ENCODE results near the gene USP32.

DNA sequence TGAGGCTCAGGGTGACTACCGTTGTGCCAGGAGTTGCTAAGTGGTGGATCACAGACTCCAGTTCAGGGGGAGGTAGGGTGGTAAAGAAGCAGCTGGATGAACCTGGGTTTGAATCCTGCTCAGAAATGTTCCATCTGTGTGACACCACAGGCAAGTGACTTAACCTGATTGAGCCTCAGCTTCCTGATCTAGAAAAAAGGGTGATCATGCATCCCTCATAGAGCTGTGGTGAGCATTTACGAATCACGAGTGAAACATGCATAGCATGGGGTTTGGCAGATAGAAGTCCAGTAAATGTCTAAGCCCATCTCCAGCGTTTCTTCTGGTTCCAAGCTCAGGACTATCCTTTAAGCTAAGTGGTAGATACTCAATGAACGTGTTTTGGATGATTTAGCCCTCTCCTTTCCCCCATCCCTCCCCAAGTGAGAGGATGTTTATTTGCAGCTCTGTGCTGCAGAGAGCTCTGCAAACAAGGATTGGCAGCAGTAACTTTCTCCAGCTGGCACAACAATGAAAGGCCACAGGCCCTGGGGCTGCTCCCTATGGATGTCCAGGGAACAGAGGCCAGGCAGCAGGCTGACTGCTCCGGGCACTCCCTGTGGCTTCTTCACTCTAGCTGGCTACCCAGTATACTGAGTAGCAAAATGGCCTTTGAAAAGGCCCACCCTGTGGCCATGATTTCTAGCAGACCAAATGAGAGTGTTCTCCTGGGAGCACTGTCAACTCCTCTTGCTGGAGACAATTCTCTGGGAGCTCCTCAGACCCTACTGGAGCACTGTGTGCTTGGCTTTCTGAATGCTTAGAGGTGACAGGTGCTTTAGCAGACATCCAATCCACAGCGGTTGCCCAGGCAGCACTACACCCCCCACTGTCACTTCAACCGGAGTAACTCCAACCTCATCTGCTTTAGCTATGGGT lies 220.8 kb downstream of the USP32 start:
- TF ChIP-seq, protein P1, sequence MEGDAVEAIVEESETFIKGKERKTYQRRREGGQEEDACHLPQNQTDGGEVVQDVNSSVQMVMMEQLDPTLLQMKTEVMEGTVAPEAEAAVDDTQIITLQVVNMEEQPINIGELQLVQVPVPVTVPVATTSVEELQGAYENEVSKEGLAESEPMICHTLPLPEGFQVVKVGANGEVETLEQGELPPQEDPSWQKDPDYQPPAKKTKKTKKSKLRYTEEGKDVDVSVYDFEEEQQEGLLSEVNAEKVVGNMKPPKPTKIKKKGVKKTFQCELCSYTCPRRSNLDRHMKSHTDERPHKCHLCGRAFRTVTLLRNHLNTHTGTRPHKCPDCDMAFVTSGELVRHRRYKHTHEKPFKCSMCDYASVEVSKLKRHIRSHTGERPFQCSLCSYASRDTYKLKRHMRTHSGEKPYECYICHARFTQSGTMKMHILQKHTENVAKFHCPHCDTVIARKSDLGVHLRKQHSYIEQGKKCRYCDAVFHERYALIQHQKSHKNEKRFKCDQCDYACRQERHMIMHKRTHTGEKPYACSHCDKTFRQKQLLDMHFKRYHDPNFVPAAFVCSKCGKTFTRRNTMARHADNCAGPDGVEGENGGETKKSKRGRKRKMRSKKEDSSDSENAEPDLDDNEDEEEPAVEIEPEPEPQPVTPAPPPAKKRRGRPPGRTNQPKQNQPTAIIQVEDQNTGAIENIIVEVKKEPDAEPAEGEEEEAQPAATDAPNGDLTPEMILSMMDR (IDR thresholded peaks at IDR 0.05): no peak
- no peak for TF ChIP-seq POLR2A (IDR thresholded peaks at IDR 0.05)

Data from right lobe of liver (tissue), 4 donors.